Panc1 (cell line): ENCODE results near the gene RASGEF1C. TPM values are rescaled to one million over a fixed set of nuclear protein-coding genes. Genes with fewer than 3 reads are reported as not detected.

Experiments used
- ATAC-seq: fragments of 200-7000 bp; cut with Tn5 transposase; 2 replicates; pipeline ENCODE4 v1.9.1; 2020; ENCODE audit warnings: mild to moderate bottlenecking, moderate library complexity
- BruUV-seq: library from RNA; stranded (reverse); fragments of 400-500 nt; replicated peaks from 2 replicates; lab custom pipeline; 2021; lab: Mats Ljungman, UMichigan
- CTCF ChIA-PET: fragments of 300-600 bp; sonication (Branson Sonifier 250); formaldehyde crosslinking; loops from one replicate; lab custom pipeline; 2022; ENCODE audit warnings: antibody characterized with exemption; lab: Charles Lee
- POLR2A ChIA-PET: fragments of 300-600 bp; sonication (Branson Sonifier 250); formaldehyde crosslinking; loops from one replicate; lab custom pipeline; 2022; ENCODE audit warnings: antibody characterized with exemption; lab: Charles Lee
- DNase-seq: peaks from one replicate; pipeline ENCODE4 v3.0.0-alpha.2; 2010; ENCODE audit warnings: low read depth, low spot score
- H3K27ac ChIP-seq: 2 replicates; pipeline ENCODE4 v1.5.1; 2011; ENCODE audit warnings: mild to moderate bottlenecking, low read length, inconsistent platforms
- H3K27me3 ChIP-seq: fragments of 200-500 bp; sonication (Bioruptor generic); 2 replicates; pipeline ENCODE4 v1.6.0; 2014; ENCODE audit warnings: low read length, inconsistent platforms; ENCODE audit not compliant: control insufficient read depth, insufficient read depth
- H3K36me3 ChIP-seq: fragments of 200-500 bp; sonication (Bioruptor generic); 2 replicates; pipeline ENCODE4 v1.5.1; 2014; ENCODE audit warnings: inconsistent platforms, mild to moderate bottlenecking, low read length, moderate library complexity; ENCODE audit not compliant: control insufficient read depth, insufficient read depth
- H3K4me1 ChIP-seq: 2 replicates; pipeline ENCODE4 v1.5.1; 2011; ENCODE audit warnings: inconsistent platforms, mild to moderate bottlenecking, low read length, moderate library complexity; ENCODE audit not compliant: control insufficient read depth, insufficient read depth
- H3K4me3 ChIP-seq, 2 experiments: 2 replicates each; pipeline ENCODE4 v1.5.1; 2011 to 2012; ENCODE audit warnings: low read depth in 2 of 2, low read length in 2 of 2, mild to moderate bottlenecking in 2 of 2, inconsistent platforms in 1 of 2, moderate library complexity in 1 of 2
- H3K9me3 ChIP-seq: fragments of 200-500 bp; sonication (Bioruptor generic); 2 replicates; pipeline ENCODE4 v1.5.1; 2014; ENCODE audit warnings: low read depth, mild to moderate bottlenecking, inconsistent platforms, low read length, moderate library complexity; ENCODE audit not compliant: control insufficient read depth, insufficient read depth
- POLR2AphosphoS5 ChIP-seq: IDR thresholded peaks from 2 replicates; pipeline ENCODE4 v1.6.1; 2012; ENCODE audit warnings: mild to moderate bottlenecking, low read depth, low read length, moderate library complexity
- SIN3A ChIP-seq: IDR thresholded peaks from 2 replicates; pipeline ENCODE4 v1.6.1; 2012; ENCODE audit warnings: low read depth, mild to moderate bottlenecking, low read length, moderate library complexity, borderline replicate concordance; ENCODE audit not compliant: insufficient read depth
- TCF7L2 ChIP-seq: IDR thresholded peaks from 2 replicates; pipeline ENCODE4 v1.6.1; 2011; ENCODE audit warnings: mild to moderate bottlenecking, low read depth, low read length, inconsistent platforms
- in situ Hi-C: cut with HindIII; loops from 2 replicates; pipeline ENCODE4 v1.10.0; 2016; ENCODE audit warnings: low sequenced_read_pairs, low pct_unique_long_range_greater_than_20kb
- intact Hi-C: fragments of 100-400 bp; cut with micrococcal nuclease; formaldehyde crosslinking; loops from one replicate; pipeline ENCODE4 v1.10.0; 2022; ENCODE audit not compliant: unreplicated experiment
- total RNA-seq: library from RNA; stranded (reverse); gene quantifications from one replicate; pipeline ENCODE4 v1.2.1, GENCODE V29; 2021; ENCODE audit not compliant: unreplicated experiment
- TF ChIP-seq, protein P1 (sequence below): fragments of 450-650 bp; IDR thresholded peaks from 2 replicates; pipeline ENCODE4 v1.5.1; 2017; ENCODE audit warnings: mild to moderate bottlenecking
- TF ChIP-seq, protein P2 (sequence below), 2 experiments: IDR thresholded peaks; 2 replicates each; pipeline ENCODE4 v1.6.1; 2011 to 2012; ENCODE audit warnings: low read depth in 2 of 2, control low read depth in 1 of 2, low read length in 1 of 2, mild to moderate bottlenecking in 1 of 2, moderate library complexity in 1 of 2; ENCODE audit not compliant: insufficient read depth in 1 of 2

Gene RASGEF1C
- total RNA-seq, 1 experiment from 2014 or later = 0.49 TPM

DNA sequence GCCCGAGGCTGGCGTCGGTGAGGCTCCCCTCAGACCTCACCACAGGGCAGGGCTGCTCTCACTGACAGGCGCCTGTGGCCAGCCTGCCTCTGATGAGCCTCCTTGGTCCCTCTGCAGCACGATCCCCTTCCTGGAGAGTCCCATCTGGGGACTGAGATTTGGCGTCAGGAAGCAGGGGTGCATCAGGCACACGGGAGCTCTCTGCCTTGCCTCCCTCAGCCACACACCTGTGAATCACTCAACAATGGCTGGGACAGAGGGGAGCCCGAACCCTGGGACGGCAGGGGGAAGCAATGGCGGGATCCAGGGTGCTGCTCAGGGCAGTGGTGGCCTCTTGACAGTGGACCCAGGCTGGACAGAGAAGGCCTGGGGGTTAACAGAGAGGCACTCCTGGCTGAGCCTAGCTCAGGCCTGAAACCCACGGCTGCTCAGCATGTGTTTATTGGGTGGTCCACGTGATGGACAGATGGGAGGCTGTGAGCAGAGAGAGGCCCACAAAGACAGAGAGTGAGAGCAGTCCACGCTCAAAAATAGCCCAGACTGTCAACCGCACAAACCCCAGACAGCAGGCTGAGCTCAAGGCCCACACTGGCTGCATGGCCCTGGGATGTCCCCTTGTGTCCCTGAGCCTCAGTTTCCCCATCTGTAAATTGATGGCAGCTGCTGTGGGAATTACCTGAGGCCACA is 11.9 kb downstream of the RASGEF1C start:
- H3K4me3 ChIP-seq = no peak overlapping the region
- no TSS peak for BruUV-seq
- ATAC-seq (no peak; the same call in 1 of the 2 replicates), DNase-seq (no peak)
- H3K27me3 ChIP-seq = no peaks in the 10 kb centered on the region
- in situ Hi-C loops (no loop called here), intact Hi-C loops (no loop called here)
- no peaks in the 10 kb centered on the region for H3K9me3 ChIP-seq
- no peaks in the 10 kb centered on the region; the same call in 1 of the 2 replicates for H3K4me1 ChIP-seq
- TF ChIP-seq SIN3A = no peak
- TF ChIP-seq, protein P1, sequence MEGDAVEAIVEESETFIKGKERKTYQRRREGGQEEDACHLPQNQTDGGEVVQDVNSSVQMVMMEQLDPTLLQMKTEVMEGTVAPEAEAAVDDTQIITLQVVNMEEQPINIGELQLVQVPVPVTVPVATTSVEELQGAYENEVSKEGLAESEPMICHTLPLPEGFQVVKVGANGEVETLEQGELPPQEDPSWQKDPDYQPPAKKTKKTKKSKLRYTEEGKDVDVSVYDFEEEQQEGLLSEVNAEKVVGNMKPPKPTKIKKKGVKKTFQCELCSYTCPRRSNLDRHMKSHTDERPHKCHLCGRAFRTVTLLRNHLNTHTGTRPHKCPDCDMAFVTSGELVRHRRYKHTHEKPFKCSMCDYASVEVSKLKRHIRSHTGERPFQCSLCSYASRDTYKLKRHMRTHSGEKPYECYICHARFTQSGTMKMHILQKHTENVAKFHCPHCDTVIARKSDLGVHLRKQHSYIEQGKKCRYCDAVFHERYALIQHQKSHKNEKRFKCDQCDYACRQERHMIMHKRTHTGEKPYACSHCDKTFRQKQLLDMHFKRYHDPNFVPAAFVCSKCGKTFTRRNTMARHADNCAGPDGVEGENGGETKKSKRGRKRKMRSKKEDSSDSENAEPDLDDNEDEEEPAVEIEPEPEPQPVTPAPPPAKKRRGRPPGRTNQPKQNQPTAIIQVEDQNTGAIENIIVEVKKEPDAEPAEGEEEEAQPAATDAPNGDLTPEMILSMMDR = no peak
- TF ChIP-seq POLR2AphosphoS5 = no peak
- TF ChIP-seq, protein P2, sequence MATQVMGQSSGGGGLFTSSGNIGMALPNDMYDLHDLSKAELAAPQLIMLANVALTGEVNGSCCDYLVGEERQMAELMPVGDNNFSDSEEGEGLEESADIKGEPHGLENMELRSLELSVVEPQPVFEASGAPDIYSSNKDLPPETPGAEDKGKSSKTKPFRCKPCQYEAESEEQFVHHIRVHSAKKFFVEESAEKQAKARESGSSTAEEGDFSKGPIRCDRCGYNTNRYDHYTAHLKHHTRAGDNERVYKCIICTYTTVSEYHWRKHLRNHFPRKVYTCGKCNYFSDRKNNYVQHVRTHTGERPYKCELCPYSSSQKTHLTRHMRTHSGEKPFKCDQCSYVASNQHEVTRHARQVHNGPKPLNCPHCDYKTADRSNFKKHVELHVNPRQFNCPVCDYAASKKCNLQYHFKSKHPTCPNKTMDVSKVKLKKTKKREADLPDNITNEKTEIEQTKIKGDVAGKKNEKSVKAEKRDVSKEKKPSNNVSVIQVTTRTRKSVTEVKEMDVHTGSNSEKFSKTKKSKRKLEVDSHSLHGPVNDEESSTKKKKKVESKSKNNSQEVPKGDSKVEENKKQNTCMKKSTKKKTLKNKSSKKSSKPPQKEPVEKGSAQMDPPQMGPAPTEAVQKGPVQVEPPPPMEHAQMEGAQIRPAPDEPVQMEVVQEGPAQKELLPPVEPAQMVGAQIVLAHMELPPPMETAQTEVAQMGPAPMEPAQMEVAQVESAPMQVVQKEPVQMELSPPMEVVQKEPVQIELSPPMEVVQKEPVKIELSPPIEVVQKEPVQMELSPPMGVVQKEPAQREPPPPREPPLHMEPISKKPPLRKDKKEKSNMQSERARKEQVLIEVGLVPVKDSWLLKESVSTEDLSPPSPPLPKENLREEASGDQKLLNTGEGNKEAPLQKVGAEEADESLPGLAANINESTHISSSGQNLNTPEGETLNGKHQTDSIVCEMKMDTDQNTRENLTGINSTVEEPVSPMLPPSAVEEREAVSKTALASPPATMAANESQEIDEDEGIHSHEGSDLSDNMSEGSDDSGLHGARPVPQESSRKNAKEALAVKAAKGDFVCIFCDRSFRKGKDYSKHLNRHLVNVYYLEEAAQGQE (IDR thresholded peaks at IDR 0.05; ENCODE audit: insufficient read depth in 1 of 2, low read depth in 2 of 2, low read length in 1 of 2) = no peak
- no peak for TF ChIP-seq TCF7L2
- no peak overlapping the region for H3K27ac ChIP-seq
- ChIA-PET CTCF (no interaction called here), POLR2A (no interaction called here)
- H3K36me3 ChIP-seq = no peaks in the 10 kb centered on the region

DNA sequence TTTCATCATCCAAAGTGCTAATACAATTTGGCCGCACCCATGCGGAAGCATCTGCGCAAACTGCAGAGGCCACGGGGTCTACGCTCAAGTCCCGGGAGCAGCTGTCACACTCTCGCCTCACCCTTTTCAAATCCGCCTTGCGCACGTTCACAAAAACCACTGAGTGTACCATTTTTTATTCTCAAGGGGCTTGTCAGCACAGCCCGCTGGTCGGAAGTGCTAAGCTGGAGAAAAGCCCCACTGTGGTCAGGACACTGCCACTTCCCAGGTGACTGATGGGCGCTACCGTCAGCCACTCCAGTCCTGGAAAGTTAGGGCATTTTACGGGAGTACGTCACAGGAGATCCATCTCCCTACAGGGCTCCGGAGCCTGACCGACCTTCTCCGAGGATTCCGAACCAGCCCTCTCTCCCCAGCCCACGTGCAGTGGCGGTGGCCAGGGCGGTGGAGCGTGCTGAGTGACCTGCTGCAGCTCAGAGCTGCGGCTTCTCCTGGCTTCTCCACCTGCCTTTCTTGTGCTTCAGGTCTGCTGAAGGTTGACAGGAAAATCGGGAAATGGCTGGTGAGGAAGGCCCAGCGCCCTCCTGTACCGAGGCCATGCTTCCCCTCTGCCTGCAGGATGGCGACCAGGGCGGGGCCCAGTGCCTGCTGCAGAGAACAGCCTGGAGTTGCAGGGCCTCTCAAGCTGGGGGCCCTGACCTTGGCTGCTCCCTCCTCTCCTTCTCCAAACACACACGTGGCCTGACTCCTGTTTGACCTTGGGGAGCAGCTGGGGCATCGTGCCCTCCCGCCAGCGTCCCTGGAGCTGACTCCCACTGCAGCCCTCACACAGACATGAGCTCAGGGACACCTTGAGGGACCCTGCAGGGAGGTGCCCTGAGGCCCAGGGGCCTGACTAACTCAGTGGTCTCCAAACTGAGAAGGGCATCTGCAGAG is 14.3 kb downstream of the RASGEF1C start:
- Histone ChIP-seq H3K36me3 (no peaks in the 10 kb centered on the region), H3K27ac (no peak overlapping the region), H3K4me1 (no peaks in the 10 kb centered on the region), H3K4me3 (no peak overlapping the region), H3K9me3 (no peaks in the 10 kb centered on the region), H3K27me3 (no peaks in the 10 kb centered on the region)
- ChIA-PET POLR2A (no interaction called here), CTCF (no interaction called here)
- BruUV-seq = no TSS peak
- in situ Hi-C loops = no loop called here
- no peak for DNase-seq
- TF ChIP-seq, protein P1 = no peak
- TF ChIP-seq SIN3A (no peak), TCF7L2 (no peak), POLR2AphosphoS5 (no peak)
- TF ChIP-seq, protein P2 (IDR thresholded peaks at IDR 0.05; ENCODE audit: insufficient read depth in 1 of 2, low read depth in 2 of 2, low read length in 1 of 2) = no peak
- intact Hi-C loops = no loop called here
- ATAC-seq = no peak
